Erythroblast (primary cell): ENCODE results near the gene INTS7.

Experiments used
- GATA1 ChIP-seq: IDR thresholded peaks from 2 replicates; pipeline ENCODE4 v1.6.1; 2011; ENCODE audit warnings: low read depth, mild to moderate bottlenecking, control low read depth, low read length, moderate library complexity
- POLR2A ChIP-seq: IDR thresholded peaks from 2 replicates; pipeline ENCODE4 v1.6.1; 2011; ENCODE audit warnings: mild to moderate bottlenecking, low read length

DNA sequence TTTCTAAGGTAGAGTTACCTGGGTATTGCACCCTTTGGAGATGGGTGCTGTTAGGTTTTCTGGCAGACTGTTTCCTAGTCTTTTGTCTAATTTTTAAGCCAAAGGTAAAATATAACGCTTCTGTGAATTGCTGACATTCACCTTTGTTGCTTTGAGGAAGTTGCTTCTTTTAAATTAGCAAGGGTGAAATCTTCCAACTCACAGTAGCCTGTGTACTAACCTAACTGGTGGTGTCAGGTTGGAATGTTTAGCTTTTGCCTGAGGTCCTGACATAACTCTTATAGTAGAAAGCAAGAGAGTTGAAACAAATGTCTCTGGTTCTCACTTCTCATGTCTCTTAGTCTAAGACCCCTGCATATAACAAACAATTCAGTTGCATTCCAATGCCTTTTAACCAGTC is 143.6 kb downstream of the INTS7 start:
- TF ChIP-seq POLR2A (no peak), GATA1 (no peak)
